ENCODE results near the gene ZBTB7B.

DNA sequence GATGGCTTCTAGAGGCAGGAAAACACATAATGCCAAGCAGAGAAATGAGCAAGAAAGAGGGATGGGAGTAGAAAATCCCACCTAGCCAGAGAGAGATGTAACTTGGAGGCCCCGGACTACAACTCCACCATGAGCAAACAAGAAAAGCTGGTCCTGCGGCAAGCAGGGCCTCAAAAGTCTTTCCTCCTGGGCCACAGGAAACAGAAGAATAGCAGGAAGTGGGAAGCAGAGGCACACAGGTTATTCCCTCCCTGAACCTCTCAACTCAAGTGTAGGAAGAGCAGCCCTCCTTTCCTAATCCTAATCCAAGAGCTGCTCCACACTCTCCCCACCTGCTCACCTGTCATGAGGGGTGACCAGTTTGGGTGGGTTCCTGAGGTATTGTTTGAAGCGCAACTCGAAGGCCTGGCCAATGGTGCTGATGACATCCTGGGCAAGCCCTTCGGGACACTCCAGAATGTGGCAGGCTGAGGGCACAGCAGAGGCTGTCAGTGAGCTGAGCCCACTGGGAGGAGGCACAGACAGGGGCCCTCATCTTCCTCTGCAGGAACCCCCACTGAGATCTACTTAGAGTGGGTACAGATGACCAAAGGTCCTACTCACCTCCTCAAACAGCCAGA lies 35.2 kb upstream of the ZBTB7B start:
- TF ChIP-seq, protein P1, sequence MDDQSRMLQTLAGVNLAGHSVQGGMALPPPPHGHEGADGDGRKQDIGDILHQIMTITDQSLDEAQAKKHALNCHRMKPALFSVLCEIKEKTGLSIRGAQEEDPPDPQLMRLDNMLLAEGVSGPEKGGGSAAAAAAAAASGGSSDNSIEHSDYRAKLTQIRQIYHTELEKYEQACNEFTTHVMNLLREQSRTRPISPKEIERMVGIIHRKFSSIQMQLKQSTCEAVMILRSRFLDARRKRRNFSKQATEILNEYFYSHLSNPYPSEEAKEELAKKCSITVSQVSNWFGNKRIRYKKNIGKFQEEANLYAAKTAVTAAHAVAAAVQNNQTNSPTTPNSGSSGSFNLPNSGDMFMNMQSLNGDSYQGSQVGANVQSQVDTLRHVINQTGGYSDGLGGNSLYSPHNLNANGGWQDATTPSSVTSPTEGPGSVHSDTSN (CRISPR knock-in tag; IDR thresholded peaks at IDR 0.05), result no peak
- no peak for TF ChIP-seq YY1 (tag by site-specific recombination; IDR thresholded peaks at IDR 0.05)
- no peak for TF ChIP-seq ZNF24 (tag by site-specific recombination; IDR thresholded peaks at IDR 0.05)
- no peak for TF ChIP-seq SP2 (tag by site-specific recombination; IDR thresholded peaks at IDR 0.05)
- TF ChIP-seq ZNF184 (tag by site-specific recombination; IDR thresholded peaks at IDR 0.05), result no peak
- TF ChIP-seq, protein P2, sequence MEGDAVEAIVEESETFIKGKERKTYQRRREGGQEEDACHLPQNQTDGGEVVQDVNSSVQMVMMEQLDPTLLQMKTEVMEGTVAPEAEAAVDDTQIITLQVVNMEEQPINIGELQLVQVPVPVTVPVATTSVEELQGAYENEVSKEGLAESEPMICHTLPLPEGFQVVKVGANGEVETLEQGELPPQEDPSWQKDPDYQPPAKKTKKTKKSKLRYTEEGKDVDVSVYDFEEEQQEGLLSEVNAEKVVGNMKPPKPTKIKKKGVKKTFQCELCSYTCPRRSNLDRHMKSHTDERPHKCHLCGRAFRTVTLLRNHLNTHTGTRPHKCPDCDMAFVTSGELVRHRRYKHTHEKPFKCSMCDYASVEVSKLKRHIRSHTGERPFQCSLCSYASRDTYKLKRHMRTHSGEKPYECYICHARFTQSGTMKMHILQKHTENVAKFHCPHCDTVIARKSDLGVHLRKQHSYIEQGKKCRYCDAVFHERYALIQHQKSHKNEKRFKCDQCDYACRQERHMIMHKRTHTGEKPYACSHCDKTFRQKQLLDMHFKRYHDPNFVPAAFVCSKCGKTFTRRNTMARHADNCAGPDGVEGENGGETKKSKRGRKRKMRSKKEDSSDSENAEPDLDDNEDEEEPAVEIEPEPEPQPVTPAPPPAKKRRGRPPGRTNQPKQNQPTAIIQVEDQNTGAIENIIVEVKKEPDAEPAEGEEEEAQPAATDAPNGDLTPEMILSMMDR (tag by site-specific recombination; IDR thresholded peaks at IDR 0.05), result no peak
- TF ChIP-seq ZNF623 (tag by site-specific recombination; IDR thresholded peaks at IDR 0.05), result no peak
- TF ChIP-seq ZNF530 (tag by site-specific recombination; IDR thresholded peaks at IDR 0.05; ENCODE audit: low read depth), result no peak
- TF ChIP-seq, protein P3, sequence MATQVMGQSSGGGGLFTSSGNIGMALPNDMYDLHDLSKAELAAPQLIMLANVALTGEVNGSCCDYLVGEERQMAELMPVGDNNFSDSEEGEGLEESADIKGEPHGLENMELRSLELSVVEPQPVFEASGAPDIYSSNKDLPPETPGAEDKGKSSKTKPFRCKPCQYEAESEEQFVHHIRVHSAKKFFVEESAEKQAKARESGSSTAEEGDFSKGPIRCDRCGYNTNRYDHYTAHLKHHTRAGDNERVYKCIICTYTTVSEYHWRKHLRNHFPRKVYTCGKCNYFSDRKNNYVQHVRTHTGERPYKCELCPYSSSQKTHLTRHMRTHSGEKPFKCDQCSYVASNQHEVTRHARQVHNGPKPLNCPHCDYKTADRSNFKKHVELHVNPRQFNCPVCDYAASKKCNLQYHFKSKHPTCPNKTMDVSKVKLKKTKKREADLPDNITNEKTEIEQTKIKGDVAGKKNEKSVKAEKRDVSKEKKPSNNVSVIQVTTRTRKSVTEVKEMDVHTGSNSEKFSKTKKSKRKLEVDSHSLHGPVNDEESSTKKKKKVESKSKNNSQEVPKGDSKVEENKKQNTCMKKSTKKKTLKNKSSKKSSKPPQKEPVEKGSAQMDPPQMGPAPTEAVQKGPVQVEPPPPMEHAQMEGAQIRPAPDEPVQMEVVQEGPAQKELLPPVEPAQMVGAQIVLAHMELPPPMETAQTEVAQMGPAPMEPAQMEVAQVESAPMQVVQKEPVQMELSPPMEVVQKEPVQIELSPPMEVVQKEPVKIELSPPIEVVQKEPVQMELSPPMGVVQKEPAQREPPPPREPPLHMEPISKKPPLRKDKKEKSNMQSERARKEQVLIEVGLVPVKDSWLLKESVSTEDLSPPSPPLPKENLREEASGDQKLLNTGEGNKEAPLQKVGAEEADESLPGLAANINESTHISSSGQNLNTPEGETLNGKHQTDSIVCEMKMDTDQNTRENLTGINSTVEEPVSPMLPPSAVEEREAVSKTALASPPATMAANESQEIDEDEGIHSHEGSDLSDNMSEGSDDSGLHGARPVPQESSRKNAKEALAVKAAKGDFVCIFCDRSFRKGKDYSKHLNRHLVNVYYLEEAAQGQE (tag by site-specific recombination; IDR thresholded peaks at IDR 0.05), result no peak

Data from HEK293 (cell line).